Vagina (tissue), 2 donors: Measurements from ENCODE around the gene HCN4. TPM values are rescaled to one million over a fixed set of nuclear protein-coding genes. Genes with fewer than 3 reads are reported as not detected.

Experiments
- DNase-seq, 2 donors: peaks; one replicate each; pipeline ENCODE4 v3.0.0-alpha.2; 2017; ENCODE audit errors: extremely low spot score in 2 of 2
- H3K27ac ChIP-seq: fragments of 200-600 bp; sonication (generic); one replicate; pipeline ENCODE4 v1.5.1; 2019
- H3K27me3 ChIP-seq: fragments of 200-600 bp; sonication (generic); one replicate; pipeline ENCODE4 v1.5.1; 2019
- H3K36me3 ChIP-seq, 2 donors: fragments of 200-600 bp; sonication (generic); one replicate each; pipeline ENCODE4 v1.5.1; 2017 to 2019
- H3K4me1 ChIP-seq: fragments of 200-600 bp; sonication (generic); one replicate; pipeline ENCODE4 v1.5.1; 2019
- H3K4me3 ChIP-seq, 2 donors: fragments of 200-600 bp; sonication (generic); 1 replicate in 1 of 2; 2 replicates in 1 of 2; pipeline ENCODE4 v1.5.1; 2016 to 2019
- H3K9me3 ChIP-seq: fragments of 200-600 bp; sonication (generic); one replicate; pipeline ENCODE4 v1.5.1; 2019
- POLR2A ChIP-seq, 2 donors: fragments of 450-650 bp; IDR thresholded peaks; one replicate each; pipeline ENCODE4 v1.6.1; 2017; ENCODE audit warnings: antibody characterized with exemption in 2 of 2, mild to moderate bottlenecking in 2 of 2, moderate library complexity in 2 of 2
- POLR2AphosphoS5 ChIP-seq, 2 donors: sonication (generic); formaldehyde crosslinking; IDR thresholded peaks; one replicate each; pipeline ENCODE4 v1.9.0; 2017; ENCODE audit warnings: antibody characterized with exemption in 2 of 2, mild to moderate bottlenecking in 2 of 2, low read depth in 1 of 2; ENCODE audit not compliant: insufficient read depth in 1 of 2
- intact Hi-C: fragments of 100-400 bp; cut with DNase I; formaldehyde crosslinking; loops from one replicate; pipeline ENCODE4 v1.15.1; 2023
- total RNA-seq: library from RNA; depleted of rRNA; stranded (reverse); fragments of >200 nt; gene quantifications from one replicate; pipeline ENCODE4 v1.2.3, GENCODE V29; 2016
- TF ChIP-seq, protein P1 (sequence below), 3 experiments: fragments of 450-650 bp in 2 of 3; fragments of 200-600 bp in 1 of 3; sonication (generic) in 1 of 3; IDR thresholded peaks; one replicate each; pipeline ENCODE4 v1.5.1; 2017 to 2019; ENCODE audit warnings: antibody characterized with exemption in 3 of 3, mild to moderate bottlenecking in 2 of 3, moderate library complexity in 2 of 3

Gene HCN4
- total RNA-seq, 1 donor from 2014 or later = 0.25 TPM

DNA sequence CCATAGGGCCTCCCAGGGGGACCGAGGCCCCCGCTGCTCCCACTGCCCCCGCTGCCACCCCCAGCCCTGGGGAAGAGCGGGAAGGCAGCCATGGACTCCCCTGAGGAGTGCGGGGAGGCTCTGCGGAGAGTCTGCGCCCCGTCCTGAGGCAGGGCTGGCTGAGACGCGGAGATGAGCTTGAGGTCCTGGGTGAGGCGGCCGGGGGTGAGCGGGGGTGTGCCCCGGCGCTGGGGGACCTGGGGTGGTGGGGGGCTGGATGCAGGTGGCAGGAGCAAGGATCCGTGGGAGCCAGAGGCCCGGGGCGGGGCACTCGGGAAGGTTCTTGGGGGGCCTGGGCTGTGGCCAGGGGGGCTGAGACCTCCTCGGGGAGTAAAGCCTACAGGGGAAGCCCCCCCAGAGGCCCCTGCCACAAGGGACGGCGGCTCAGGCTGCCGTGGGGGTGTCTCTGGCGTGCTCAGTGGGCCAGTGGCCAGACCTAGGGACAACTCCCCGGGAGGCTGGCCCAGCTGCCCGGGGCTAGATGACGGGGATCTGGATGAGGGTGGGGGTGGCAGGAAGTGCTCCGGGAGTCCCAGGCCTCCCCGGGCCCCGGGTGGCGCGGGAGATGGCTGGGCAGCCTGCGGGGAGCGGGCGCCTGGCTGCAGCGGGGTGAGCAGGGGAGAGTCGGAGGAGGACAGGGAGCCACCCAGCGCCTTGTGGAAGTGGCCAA lies 45.9 kb downstream of the HCN4 start:
- Histone ChIP-seq H3K9me3 (no peaks in the 10 kb centered on the region), H3K27me3 (no peaks in the 10 kb centered on the region), H3K36me3 (no peaks in the 10 kb centered on the region), H3K4me1 (no peaks in the 10 kb centered on the region), H3K27ac (no peak overlapping the region), H3K4me3 (no peak overlapping the region)
- TF ChIP-seq POLR2A (IDR thresholded peaks at IDR 0.05) (no peak), POLR2AphosphoS5 (IDR thresholded peaks at IDR 0.05; ENCODE audit: insufficient read depth in 1 of 2, low read depth in 1 of 2) (no peak)
- TF ChIP-seq, protein P1, sequence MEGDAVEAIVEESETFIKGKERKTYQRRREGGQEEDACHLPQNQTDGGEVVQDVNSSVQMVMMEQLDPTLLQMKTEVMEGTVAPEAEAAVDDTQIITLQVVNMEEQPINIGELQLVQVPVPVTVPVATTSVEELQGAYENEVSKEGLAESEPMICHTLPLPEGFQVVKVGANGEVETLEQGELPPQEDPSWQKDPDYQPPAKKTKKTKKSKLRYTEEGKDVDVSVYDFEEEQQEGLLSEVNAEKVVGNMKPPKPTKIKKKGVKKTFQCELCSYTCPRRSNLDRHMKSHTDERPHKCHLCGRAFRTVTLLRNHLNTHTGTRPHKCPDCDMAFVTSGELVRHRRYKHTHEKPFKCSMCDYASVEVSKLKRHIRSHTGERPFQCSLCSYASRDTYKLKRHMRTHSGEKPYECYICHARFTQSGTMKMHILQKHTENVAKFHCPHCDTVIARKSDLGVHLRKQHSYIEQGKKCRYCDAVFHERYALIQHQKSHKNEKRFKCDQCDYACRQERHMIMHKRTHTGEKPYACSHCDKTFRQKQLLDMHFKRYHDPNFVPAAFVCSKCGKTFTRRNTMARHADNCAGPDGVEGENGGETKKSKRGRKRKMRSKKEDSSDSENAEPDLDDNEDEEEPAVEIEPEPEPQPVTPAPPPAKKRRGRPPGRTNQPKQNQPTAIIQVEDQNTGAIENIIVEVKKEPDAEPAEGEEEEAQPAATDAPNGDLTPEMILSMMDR (IDR thresholded peaks at IDR 0.05) = no peak
- no peak for DNase-seq
- intact Hi-C loops = loop anchor here (5.0 kb wide), 1 partner anchor 1034 kb away; no protein-coding TSS in a partner anchor

DNA sequence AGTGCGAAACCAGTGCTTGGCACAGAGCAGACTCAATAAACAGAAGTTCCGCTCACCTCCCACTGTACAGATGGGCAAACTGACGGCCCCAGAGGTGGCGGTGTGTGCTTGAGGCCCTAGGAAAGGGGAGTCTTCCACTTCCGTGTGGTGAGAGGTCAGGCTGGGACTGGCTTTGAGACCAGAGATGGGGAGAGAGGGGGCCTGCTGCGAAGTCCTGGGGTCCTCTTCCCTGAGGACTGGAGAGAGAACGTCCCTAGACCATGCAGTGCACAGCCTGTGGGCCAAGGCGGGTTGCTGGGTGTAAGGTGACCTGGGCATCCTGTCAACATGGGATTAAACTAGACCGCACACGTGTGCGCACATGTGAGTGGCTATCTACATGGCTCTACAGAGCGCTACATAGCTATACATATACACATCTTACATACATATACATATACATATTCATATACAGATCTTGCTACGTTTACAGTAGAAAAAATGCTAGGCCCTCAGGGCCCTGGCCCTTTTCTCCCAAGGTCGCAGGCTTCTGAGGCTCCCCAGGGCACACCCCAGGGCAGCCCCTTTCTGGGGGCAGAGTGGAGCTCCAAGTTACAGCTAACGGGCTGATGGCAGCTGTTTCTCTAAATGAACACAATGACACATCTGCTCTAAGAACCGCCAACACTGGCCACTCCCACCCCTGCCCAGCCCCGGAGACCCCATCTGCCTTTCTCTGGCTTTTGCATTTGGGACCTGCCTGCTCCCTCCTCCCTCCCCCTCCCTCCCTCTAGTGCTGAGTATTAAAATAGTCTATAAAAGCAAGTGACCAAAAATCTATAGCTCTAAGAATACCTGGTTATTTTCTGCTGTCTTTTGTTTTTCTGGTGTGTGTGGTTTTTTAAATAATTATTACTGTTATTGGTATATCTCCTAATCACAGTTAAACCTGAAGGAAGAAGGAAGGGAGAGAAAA lies 47.0 kb downstream of the HCN4 start:
- H3K4me3 ChIP-seq = no peak overlapping the region
- TF ChIP-seq, protein P1 (IDR thresholded peaks at IDR 0.05) = no peak
- TF ChIP-seq POLR2AphosphoS5 (IDR thresholded peaks at IDR 0.05; ENCODE audit: insufficient read depth in 1 of 2, low read depth in 1 of 2) (no peak), POLR2A (IDR thresholded peaks at IDR 0.05) (no peak)
- intact Hi-C loops = loop anchor here (5.0 kb wide), 1 partner anchor 1036 kb away; no protein-coding TSS in a partner anchor
- H3K27me3 ChIP-seq = no peaks in the 10 kb centered on the region
- H3K36me3 ChIP-seq = no peaks in the 10 kb centered on the region
- no peak overlapping the region for H3K27ac ChIP-seq
- H3K4me1 ChIP-seq = no peaks in the 10 kb centered on the region
- no peak for DNase-seq
- H3K9me3 ChIP-seq = no peaks in the 10 kb centered on the region

DNA sequence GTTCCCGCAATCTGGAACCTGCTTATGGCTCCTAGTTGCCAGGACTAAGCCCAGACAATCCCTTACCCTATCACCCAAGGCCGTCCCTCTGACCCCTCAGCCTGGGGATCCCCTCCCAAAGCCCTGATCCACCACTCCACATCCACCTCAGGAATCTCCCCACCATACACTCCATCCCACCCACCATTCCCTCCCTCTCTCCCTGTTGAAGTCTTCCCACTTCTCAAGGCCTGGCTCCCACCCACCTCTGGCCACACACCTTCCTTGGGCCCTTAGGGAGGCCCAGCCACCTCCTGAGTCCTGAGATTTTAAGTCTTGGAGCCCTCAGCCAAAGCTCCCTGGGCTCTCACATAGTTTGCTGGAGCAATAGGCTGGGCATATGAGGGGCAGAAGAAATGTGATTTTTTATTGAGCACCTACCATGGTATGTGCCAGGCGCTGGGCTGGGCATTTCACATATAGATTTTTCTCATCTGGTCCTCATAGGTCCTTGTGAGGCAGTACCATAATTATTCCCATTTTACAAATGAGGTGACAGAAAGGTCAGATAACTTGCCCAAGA lies 48.1 kb downstream of the HCN4 start:
- Histone ChIP-seq H3K36me3 (no peaks in the 10 kb centered on the region), H3K27me3 (no peaks in the 10 kb centered on the region)

DNA sequence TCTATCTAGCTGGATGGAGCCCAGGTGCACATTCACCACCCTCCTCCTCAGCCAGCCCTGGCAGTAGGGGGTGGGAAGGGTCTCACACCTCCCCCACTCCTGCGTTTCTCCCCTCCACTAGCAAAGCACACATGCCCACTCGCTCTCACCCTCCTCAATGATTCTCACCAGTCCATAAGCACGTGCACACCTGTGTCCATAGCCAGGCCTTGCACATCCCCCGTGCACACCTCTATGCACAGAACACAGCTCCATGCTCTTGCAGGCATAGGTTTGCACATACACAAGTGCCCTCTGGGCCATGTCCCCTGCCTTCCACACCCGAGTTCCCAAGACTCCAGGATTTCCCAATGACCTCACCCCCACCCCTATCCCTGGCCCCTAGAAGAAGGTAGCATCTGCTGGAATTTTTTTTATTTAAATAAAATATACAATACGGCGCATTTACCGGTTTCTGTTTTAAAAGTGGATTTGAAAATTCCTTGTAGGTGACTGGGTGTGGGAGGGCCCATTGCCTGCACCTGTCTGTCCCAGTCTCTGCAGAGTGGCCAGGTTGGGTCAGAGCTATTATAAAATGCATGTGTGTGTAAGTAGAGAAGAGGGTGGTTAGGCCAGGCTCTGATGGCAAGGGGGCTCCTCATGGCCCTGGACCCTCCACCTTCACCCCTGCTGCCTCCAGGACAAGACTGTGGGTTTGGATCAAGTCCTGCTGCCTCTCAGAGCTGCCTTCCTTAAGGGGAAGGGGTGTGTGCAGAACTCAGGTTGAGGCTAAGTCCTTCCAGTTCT lies 49.1 kb downstream of the HCN4 start:
- no peaks in the 10 kb centered on the region for H3K36me3 ChIP-seq
- no peaks in the 10 kb centered on the region for H3K27me3 ChIP-seq
- no peak overlapping the region for H3K27ac ChIP-seq
- intact Hi-C loops = loop anchor here (5.0 kb wide), 1 partner anchor 1038 kb away; no protein-coding TSS in a partner anchor
- TF ChIP-seq POLR2AphosphoS5 (IDR thresholded peaks at IDR 0.05; ENCODE audit: insufficient read depth in 1 of 2, low read depth in 1 of 2) (no peak), POLR2A (IDR thresholded peaks at IDR 0.05) (no peak)
- TF ChIP-seq, protein P1 (IDR thresholded peaks at IDR 0.05) = no peak
- DNase-seq = no peak
- no peak overlapping the region for H3K4me3 ChIP-seq
- no peaks in the 10 kb centered on the region for H3K4me1 ChIP-seq
- no peaks in the 10 kb centered on the region for H3K9me3 ChIP-seq

More for the DNA sequence above, 48.1 kb downstream of the HCN4 start:
- TF ChIP-seq POLR2A (IDR thresholded peaks at IDR 0.05) (no peak), POLR2AphosphoS5 (IDR thresholded peaks at IDR 0.05; ENCODE audit: insufficient read depth in 1 of 2, low read depth in 1 of 2) (no peak)
- TF ChIP-seq, protein P1 (IDR thresholded peaks at IDR 0.05) = no peak
- no peaks in the 10 kb centered on the region for H3K9me3 ChIP-seq
- H3K27ac ChIP-seq = no peak overlapping the region
- H3K4me1 ChIP-seq = no peaks in the 10 kb centered on the region
- H3K4me3 ChIP-seq = no peak overlapping the region
- DNase-seq = no peak
- intact Hi-C loops = loop anchor here (5.0 kb wide), 1 partner anchor 1037 kb away; no protein-coding TSS in a partner anchor
